ENCODE measurements around the gene LRRFIP2.

Gene LRRFIP2

DNA sequence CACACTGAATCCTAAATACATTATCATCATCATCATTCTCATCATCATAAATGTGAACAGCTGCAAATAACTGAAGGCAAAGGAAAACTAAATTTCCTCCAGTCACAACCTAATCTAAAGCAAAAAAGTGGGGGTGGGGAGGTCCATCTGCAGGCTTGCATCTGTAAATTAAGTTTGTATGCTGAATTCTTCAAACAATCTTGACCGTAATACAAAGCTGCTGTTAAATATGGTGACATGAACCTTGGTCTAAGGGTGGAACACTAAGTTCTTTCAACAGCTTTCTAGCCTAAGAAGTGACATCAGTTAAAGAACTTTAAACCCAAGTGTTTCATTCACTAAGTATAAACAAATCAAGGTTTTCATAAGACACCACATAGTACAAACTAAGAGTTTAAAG, 4.3 kb downstream of the LRRFIP2 start:
- no peak for DNase-seq (ENCODE audit: low spot score)
- H3K36me3 ChIP-seq (ENCODE audit: low read depth), result peaks cover 49% of the 10 kb centered on the region
- H3K4me3 ChIP-seq (ENCODE audit: severe bottlenecking), result no peak overlapping the region
- no peak overlapping the region for H3K27ac ChIP-seq (ENCODE audit: poor library complexity, severe bottlenecking)
- TF ChIP-seq, protein P1, sequence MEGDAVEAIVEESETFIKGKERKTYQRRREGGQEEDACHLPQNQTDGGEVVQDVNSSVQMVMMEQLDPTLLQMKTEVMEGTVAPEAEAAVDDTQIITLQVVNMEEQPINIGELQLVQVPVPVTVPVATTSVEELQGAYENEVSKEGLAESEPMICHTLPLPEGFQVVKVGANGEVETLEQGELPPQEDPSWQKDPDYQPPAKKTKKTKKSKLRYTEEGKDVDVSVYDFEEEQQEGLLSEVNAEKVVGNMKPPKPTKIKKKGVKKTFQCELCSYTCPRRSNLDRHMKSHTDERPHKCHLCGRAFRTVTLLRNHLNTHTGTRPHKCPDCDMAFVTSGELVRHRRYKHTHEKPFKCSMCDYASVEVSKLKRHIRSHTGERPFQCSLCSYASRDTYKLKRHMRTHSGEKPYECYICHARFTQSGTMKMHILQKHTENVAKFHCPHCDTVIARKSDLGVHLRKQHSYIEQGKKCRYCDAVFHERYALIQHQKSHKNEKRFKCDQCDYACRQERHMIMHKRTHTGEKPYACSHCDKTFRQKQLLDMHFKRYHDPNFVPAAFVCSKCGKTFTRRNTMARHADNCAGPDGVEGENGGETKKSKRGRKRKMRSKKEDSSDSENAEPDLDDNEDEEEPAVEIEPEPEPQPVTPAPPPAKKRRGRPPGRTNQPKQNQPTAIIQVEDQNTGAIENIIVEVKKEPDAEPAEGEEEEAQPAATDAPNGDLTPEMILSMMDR (IDR thresholded peaks at IDR 0.05; ENCODE audit: poor library complexity, severe bottlenecking), result no peak
- no peaks in the 10 kb centered on the region for H3K27me3 ChIP-seq (ENCODE audit: insufficient read depth, poor library complexity, severe bottlenecking)
- H3K9me3 ChIP-seq (ENCODE audit: severe bottlenecking), result no peaks in the 10 kb centered on the region
- no peak for ATAC-seq (ENCODE audit: low read depth)
- peaks cover 12% of the 10 kb centered on the region for H3K4me1 ChIP-seq (ENCODE audit: insufficient read depth, poor library complexity, severe bottlenecking)

DNA sequence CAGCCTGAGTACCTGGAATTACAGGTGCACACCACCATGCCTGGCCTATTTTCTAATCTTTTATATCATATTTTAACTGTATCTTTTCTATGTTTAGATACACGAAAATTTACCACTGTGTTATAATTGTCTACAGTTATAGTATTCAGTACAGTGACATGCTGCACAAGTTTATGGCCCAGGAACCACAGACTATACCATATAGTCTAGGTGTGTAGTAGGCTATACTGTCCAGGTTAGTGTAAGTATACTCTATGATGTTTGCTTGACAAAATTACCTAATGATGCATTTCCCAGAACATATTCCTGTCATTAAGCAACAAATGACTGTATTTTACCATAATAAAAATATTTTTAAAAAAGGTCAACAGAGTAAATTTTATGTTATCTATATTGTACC, 5.5 kb downstream of the LRRFIP2 start:
- no peaks in the 10 kb centered on the region for H3K27me3 ChIP-seq (ENCODE audit: insufficient read depth, poor library complexity, severe bottlenecking)
- no peak overlapping the region for H3K4me3 ChIP-seq (ENCODE audit: severe bottlenecking)
- H3K27ac ChIP-seq (ENCODE audit: poor library complexity, severe bottlenecking), result no peak overlapping the region
- H3K9me3 ChIP-seq (ENCODE audit: severe bottlenecking), result no peaks in the 10 kb centered on the region
- H3K36me3 ChIP-seq (ENCODE audit: low read depth), result peaks cover 46% of the 10 kb centered on the region
- ATAC-seq (ENCODE audit: low read depth) (no peak), DNase-seq (ENCODE audit: low spot score) (no peak)
- TF ChIP-seq, protein P1 (IDR thresholded peaks at IDR 0.05; ENCODE audit: poor library complexity, severe bottlenecking), result no peak
- peaks cover 11% of the 10 kb centered on the region for H3K4me1 ChIP-seq (ENCODE audit: insufficient read depth, poor library complexity, severe bottlenecking)

DNA sequence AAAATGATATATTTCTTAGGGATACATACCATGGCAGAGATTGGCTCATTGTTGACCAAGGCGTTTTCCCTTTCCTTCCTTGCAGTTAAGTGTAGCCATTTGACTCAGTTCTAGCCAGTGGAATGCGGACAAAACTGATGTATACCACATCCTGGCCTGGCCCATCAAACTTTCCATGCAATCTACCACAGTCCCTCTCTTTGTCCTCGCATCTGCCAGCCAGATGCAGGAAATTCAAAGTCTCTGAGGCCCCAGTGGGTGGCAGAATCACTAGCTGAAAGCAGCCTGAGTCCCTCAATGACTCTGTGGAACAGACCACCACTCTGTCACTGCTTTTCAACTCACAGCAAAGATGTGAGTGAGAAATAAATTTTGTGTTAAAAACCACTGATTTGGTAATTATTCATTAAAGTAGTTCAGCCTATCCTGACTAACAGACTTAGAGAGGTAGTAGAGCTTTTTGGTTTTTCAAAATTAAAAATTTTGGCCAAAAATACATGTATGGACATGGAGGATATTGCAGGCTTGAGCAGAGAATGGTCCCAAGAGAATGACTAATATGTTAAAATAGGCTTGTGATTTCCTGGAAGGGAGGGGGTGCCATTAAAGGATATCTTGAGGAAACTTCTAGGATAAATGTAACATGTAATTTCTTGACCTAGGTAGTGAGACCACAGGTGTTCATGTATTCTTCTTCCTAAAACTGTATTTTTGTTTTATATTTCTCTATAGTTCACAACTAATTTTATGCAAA, 10.9 kb downstream of the LRRFIP2 start:
- Histone ChIP-seq H3K9me3 (ENCODE audit: severe bottlenecking) (no peaks in the 10 kb centered on the region), H3K4me3 (ENCODE audit: severe bottlenecking) (no peak overlapping the region)
- ATAC-seq (ENCODE audit: low read depth), result peak; percentile 81

DNA sequence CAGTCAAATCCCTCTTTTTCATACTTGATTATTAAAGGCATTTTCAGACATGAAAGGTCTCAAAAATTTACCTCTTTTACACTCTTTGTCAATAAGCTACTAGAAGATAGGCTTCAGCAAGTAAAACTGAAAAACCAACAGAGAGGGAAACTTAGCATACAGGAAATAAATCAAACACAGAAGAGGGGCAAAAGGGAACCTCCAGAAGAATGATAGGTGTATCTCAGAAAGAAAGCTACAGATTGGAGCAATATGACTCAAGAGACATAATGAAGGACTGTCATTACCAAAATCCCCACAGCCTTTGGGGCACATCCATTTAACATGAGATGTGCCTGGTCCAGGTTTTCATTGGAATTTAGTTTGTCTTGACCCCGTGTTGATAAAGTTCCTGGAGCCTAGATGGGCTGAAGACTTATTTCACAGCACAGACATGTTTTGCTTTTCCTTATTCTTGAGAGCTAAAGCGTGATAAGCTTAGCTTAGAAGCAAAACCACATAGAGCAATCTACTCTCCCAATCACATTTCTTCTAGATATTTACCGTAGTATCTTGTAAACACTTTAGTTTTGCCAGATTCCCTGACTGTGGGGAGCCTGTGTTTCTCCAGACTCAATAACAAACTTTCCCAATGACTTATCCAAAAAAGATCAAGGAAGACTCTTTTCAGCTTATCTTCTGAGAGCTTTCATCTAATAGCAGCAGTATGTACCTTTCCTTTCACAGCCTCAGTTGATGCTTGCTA, 11.7 kb downstream of the LRRFIP2 start:
- no peak for DNase-seq (ENCODE audit: low spot score)
- ATAC-seq (ENCODE audit: low read depth), result no peak
- Histone ChIP-seq H3K27ac (ENCODE audit: poor library complexity, severe bottlenecking) (peak overlapping the region; percentile 64), H3K4me3 (ENCODE audit: severe bottlenecking) (no peak overlapping the region), H3K27me3 (ENCODE audit: insufficient read depth, poor library complexity, severe bottlenecking) (no peaks in the 10 kb centered on the region), H3K4me1 (ENCODE audit: insufficient read depth, poor library complexity, severe bottlenecking) (peaks cover 14% of the 10 kb centered on the region), H3K36me3 (ENCODE audit: low read depth) (peaks cover 16% of the 10 kb centered on the region), H3K9me3 (ENCODE audit: severe bottlenecking) (no peaks in the 10 kb centered on the region)
- TF ChIP-seq, protein P1 (IDR thresholded peaks at IDR 0.05; ENCODE audit: poor library complexity, severe bottlenecking), result no peak

More for the DNA sequence above, 10.9 kb downstream of the LRRFIP2 start:
- TF ChIP-seq, protein P1 (IDR thresholded peaks at IDR 0.05; ENCODE audit: poor library complexity, severe bottlenecking), result no peak
- Histone ChIP-seq H3K36me3 (ENCODE audit: low read depth) (peaks cover 16% of the 10 kb centered on the region), H3K27me3 (ENCODE audit: insufficient read depth, poor library complexity, severe bottlenecking) (no peaks in the 10 kb centered on the region), H3K27ac (ENCODE audit: poor library complexity, severe bottlenecking) (peak overlapping the region; percentile 64), H3K4me1 (ENCODE audit: insufficient read depth, poor library complexity, severe bottlenecking) (peaks cover 14% of the 10 kb centered on the region)
- DNase-seq (ENCODE audit: low spot score), result no peak
